Ureter (tissue), 1 donor: ENCODE data around the gene CPLX3. TPM values are rescaled to one million over a fixed set of nuclear protein-coding genes. Genes with fewer than 3 reads are reported as not detected.

Source experiments
- DNase-seq: peaks from one replicate; pipeline ENCODE4 v3.0.0-alpha.2; 2020; ENCODE audit warnings: low spot score
- total RNA-seq: library from RNA; stranded (reverse); gene quantifications from one replicate; pipeline ENCODE4 v1.2.4, GENCODE V29; 2023
- donor health status: DM: yes; HTN: yes; CAD: no.

CPLX3 gene
- total RNA-seq, 1 donor from 2014 or later, result not detected

- no peak for DNase-seq
Measured at GRCh38 chr15:74844319-74845207, 18.1 kb downstream of the CPLX3 start.

- no peak for DNase-seq
Measured at GRCh38 chr15:74845208-74845568, 18.8 kb downstream of the CPLX3 start.

- DNase-seq, result no peak
Measured at GRCh38 chr15:74845581-74845980, 19.2 kb downstream of the CPLX3 start.

GRCh38 chr15:74847432-74847831, 21.0 kb downstream of the CPLX3 start:
- DNase-seq, result no peak

- no peak for DNase-seq
Measured at GRCh38 chr15:74850393-74850792, 24.0 kb downstream of the CPLX3 start.

- DNase-seq, result no peak
Measured at GRCh38 chr15:74851960-74852359, 25.5 kb downstream of the CPLX3 start.

GRCh38 chr15:74854453-74855022, 28.1 kb downstream of the CPLX3 start:
- no peak for DNase-seq

- no peak for DNase-seq
Measured at GRCh38 chr15:74855857-74856256, 29.4 kb downstream of the CPLX3 start.

- DNase-seq, result no peak
Measured at GRCh38 chr15:74856537-74856936, 30.1 kb downstream of the CPLX3 start.

GRCh38 chr15:74857082-74857655, 30.7 kb downstream of the CPLX3 start:
- no peak for DNase-seq

- DNase-seq, result no peak
Measured at GRCh38 chr15:74857671-74858368, 31.4 kb downstream of the CPLX3 start.

GRCh38 chr15:74858369-74858740, 31.9 kb downstream of the CPLX3 start:
- DNase-seq, result no peak

- DNase-seq, result no peak
Measured at GRCh38 chr15:74863239-74864056, 37.0 kb downstream of the CPLX3 start.

- no peak for DNase-seq
Measured at GRCh38 chr15:74864296-74864695, 37.9 kb downstream of the CPLX3 start.

- no peak for DNase-seq
Measured at GRCh38 chr15:74865316-74865715, 38.9 kb downstream of the CPLX3 start.

GRCh38 chr15:74866090-74866489, 39.7 kb downstream of the CPLX3 start:
- no peak for DNase-seq

- DNase-seq, result no peak
Measured at GRCh38 chr15:74867466-74868038, 41.1 kb downstream of the CPLX3 start.

- DNase-seq, result no peak
Measured at GRCh38 chr15:74868059-74868458, 41.6 kb downstream of the CPLX3 start.

- no peak for DNase-seq
Measured at GRCh38 chr15:74869372-74869725, 42.9 kb downstream of the CPLX3 start.

- no peak for DNase-seq
Measured at GRCh38 chr15:74869726-74870407, 43.4 kb downstream of the CPLX3 start.
